GM19328 (cell line): ENCODE data around the gene SRP72.
"Not testable (repeated sequence)": the region's sequence is repeated elsewhere in the genome, so short reads cannot be mapped to it uniquely, and the experiment has no call there.

Experiments
- ATAC-seq: cut with Tn5 transposase; IDR thresholded peaks from one replicate; pipeline ENCODE4 v1.9.1; 2021; ENCODE audit warnings: mild to moderate bottlenecking, moderate library complexity; ENCODE audit not compliant: unreplicated experiment

The SRP72 gene

DNA sequence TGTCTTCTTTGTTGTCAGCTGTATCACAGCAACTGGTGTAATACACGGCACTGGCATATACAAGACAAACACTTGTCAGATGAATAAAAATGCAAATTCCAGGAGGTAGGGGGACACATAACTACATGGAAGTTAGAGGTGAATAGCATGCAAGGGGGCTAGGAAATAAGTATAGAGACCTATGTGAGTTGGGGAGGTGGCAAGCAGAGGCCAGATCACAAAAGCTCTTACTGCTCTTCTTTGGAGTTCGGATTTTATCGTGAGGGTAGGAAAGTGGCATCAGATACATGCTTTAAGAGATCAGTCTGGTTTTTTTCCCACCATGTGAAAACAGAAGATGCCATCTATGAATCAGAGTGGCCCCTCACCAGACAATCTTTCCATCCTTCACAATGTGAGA, 2.8 kb upstream of the SRP72 start:
- ATAC-seq: no peak

DNA sequence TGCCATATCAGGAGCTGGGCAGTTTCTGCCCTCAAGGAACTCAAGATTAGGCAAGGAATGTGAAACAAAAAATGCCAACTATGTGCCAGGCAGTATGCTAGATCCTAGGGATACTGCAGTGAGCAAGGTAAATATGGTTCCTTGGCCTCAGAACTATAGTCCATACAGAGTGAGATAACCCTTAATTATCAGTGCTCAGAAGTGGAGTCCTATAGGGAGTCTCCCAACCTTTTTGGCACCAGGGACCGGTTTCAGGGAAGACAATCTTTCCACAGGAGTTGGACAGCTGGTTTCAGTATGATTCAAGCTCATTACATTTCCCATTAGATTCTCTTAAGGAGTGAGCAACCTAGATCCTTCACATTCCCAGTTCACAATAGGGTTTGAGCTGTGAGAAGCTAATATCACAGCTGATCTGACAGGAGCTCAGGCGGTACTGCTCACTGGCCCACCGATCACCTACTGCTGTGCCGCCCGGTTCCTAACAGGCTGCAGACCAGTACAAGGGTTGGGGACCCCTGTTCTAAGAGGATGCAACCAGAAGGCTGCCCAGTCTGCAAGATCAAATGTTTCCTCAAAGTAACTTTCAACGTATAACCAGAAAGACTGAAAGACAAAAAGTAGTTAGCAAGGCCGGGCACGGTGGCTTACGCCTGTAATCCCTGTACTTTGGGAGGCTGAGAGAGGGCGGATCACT, 1.7 kb upstream of the SRP72 start:
- no peak for ATAC-seq

- ATAC-seq: not testable (repeated sequence)
These were observed 1.1 kb upstream of the SRP72 start for GRCh38 chr4:56466296-56466761.

DNA sequence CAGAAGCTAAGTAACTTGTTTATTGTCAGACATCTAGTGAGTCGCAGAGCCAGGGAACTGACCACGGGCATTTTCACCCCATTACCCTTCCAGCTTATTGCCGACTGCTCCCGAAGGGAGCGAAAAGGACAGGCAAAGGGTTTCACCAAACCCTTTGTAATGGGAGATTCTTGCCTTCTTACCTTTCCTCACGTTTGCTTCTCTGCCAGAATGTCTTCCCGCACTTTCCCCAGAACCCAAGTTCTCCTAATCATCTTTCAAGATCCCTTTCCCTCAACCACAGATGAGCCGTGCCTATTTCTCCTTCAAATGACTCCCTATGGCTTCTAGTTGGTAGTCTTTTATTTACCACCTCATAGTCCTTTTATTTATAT, 520 bp upstream of the SRP72 start:
- ATAC-seq: no peak

- ATAC-seq: peak; percentile 33
These were observed 643 bp downstream of the SRP72 start for GRCh38 chr4:56468097-56468422.

DNA sequence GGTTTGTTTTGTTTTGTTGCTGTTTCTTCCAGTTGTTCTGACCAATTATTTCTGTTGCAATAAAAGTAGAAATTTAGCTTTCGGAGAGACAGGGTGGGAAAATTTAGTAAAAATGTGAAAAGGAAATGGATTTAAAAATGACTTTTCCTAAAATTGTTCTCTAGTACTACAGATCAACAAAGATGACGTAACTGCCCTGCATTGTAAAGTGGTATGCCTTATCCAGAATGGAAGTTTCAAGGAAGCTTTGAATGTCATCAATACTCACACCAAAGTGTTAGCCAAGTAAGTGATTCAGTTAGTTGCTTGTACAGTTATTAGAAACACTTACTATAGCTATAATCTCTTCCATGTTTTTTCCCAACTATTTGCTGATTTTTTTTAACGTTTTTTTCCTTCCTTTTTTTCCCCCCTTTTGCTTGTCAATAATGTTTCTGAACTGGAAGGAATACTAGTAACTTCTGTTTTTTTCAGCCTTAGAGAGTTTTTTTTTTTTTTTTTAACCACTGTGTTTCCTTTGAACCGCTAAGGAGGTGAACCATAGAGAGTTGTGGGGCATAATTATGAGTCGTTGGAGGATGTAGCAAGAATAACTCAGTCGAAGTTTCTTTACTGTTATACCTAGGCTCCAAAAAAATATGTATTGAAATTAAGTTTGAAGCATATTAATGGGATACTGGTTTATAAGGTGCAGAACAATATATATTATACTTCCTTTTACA, 2.2 kb downstream of the SRP72 start:
- ATAC-seq: no peak

DNA sequence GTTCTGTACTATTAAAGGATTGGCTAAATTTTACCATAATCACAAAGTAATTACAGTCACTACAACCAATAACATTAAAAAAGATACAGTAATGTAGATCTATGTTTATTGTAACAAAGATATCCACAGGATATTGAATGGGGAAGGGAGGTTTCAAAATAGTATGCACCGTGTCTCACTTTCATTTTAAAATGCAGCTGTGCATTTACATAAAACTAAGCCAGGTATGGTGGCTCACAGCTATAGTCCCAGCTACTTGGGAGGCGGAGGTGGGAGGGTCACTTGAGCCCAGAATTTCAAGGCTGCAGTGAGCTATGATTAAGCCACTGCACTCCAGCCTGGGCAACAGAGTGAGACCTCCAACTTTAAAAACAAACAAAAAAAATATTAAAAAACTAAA, 8.5 kb downstream of the SRP72 start:
- no peak for ATAC-seq

- no peak for ATAC-seq
These were observed 9.8 kb downstream of the SRP72 start for GRCh38 chr4:56477192-56477702.

- no peak for ATAC-seq
These were observed 13.3 kb downstream of the SRP72 start for GRCh38 chr4:56480691-56481090.

DNA sequence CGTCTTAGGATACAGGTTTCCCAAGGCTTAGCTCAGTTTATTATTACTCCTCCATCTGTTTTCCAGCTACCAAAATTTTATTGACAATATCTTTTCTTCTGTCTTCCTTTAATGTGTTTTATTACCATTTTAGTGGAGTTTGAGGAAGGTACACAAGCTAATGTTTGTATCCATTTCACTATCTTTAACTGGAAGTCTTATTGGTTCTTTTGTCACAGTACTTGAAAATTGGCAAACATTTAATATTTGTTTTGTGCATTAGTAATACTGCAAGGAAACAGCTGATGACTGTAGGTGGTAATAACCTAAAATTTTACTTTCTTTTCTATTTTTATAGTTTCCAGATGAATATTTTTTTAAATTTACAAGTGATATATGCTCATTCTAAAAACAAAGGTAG, 28.8 kb downstream of the SRP72 start:
- no peak for ATAC-seq

GRCh38 chr4:56505269-56506130, 38.1 kb downstream of the SRP72 start, which contains the start of gene ARL9:
TSS of gene ARL9 (plus strand) at chr4:56505791. CDS start at chr4:56505863, 72 bp downstream.
- peak; percentile 50 for ATAC-seq

DNA sequence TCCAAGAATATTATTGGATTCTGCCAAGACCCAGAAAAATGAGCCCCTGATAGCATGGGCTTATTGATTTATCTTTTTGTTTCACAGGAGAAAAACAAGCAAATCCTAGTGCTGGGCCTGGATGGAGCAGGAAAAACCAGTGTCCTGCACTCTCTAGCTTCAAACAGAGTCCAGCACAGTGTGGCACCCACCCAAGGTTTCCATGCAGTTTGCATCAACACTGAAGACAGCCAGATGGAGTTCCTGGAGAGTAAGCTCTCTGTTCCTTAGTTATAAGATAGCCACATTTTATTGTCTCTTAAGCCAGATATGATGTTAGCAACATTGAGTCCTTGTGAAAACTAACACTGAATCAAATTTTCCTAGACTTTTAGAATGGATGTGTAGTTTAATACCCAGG, 43.7 kb downstream of the SRP72 start:
- no peak for ATAC-seq

GRCh38 chr4:56512166-56512565, 44.7 kb downstream of the SRP72 start:
- no peak for ATAC-seq

DNA sequence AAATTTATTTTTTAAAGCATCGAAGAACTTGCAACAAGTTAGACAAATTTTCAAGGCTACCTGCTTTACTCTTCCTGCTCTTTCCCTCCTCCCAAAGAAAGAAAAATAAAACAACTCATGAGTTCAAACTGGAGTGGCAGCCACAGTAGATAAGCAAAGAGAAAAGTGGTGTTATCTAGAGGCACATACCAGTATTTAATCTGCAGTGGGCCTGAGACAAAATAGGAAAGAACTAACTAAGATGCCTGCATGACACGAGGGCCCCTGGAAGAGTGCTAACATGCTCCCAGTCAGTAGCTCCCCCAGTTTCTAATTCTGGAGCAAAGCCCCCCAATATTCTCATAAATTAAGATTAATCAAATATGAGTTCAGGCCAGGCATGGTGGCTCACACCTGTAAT, 46.1 kb downstream of the SRP72 start:
- no peak for ATAC-seq

GRCh38 chr4:56530269-56531148, 63.1 kb downstream of the SRP72 start:
- ATAC-seq: peak; percentile 95

DNA sequence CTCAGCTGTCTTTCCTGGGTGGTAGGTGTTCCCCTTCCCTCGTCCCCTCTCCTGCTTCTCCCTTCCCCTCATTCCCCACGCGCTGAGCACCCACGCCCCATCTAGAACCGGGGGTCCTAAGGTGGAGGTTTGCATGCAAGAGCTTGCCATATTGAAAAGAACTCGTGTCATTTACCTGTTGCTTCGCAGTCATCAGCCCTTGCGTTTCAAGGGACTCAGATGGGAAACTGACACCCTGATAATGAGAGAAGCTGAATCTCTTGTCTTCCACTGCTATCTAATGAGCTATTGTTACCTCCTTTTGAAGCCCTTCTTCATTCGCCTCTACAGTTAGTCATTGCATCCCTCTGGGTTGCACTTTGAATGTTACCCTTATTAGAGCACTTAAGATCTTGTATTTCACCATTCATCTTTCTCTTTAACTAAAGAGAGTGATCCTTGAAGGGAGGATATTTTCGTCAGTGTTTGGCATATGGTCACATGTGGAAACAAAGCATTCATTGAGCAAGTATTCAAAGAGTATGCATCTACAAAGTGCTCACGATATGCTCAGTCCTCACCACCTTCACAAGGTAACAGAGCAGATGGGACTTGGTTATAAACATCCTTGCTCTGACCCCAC, 63.8 kb downstream of the SRP72 start:
- no peak for ATAC-seq

GRCh38 chr4:56531823-56532222, 64.4 kb downstream of the SRP72 start:
- ATAC-seq: no peak

DNA sequence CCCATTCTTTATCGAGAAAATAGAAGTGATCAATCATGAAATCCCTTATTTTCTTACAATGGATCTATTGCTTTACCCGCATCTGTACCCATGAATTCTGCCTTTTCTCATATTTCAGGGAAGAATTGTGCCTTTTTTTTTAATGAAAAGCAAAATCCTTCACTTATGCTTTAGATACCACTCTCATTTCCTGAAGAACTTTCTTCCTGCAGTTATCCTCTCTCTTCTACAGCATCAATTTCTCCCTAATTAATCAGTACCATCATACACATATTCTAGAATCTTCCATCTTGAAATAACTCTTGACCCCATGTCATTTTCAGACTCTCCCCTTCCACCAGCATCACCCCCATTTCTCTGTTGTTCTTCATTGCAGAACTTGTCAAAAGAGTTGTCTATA, 64.8 kb downstream of the SRP72 start:
- no peak for ATAC-seq

- ATAC-seq: no peak
These were observed 68.5 kb downstream of the SRP72 start for GRCh38 chr4:56535915-56536314.

GRCh38 chr4:56537147-56537546, 69.7 kb downstream of the SRP72 start:
- ATAC-seq: no peak
